T-helper 22 cell (primary cell): ENCODE results near the gene TMEM30A.
A peak's percentile ranks its signal among the peaks of the same experiment; 100 is the strongest.

Experiments
- DNase-seq: peaks from one replicate; pipeline ENCODE4 v3.0.0-alpha.2; 2020; ENCODE audit warnings: low read depth

TMEM30A gene

DNA sequence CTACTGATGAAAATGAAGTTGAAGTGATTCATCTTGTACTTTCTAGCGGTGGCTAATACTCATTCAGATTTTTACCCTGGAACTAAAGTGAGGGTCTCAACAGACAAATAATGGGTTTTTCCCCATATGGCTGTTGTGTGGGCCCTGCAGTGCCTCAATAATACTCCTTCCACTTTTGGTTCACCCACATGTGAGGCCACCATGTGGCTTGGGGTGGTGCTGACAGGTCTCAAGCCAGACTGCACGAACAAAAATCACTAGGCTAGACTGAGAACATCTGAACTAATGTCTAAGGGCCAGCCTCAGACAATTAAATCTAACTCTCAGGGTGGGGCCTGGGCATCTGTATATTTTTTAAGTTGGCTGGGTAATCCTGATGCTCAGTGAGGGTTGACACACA is 70.9 kb downstream of the TMEM30A start:
- DNase-seq, result no peak

- DNase-seq, result no peak
These were observed 71.5 kb downstream of the TMEM30A start for GRCh38 chr6:75213112-75213511.

DNA sequence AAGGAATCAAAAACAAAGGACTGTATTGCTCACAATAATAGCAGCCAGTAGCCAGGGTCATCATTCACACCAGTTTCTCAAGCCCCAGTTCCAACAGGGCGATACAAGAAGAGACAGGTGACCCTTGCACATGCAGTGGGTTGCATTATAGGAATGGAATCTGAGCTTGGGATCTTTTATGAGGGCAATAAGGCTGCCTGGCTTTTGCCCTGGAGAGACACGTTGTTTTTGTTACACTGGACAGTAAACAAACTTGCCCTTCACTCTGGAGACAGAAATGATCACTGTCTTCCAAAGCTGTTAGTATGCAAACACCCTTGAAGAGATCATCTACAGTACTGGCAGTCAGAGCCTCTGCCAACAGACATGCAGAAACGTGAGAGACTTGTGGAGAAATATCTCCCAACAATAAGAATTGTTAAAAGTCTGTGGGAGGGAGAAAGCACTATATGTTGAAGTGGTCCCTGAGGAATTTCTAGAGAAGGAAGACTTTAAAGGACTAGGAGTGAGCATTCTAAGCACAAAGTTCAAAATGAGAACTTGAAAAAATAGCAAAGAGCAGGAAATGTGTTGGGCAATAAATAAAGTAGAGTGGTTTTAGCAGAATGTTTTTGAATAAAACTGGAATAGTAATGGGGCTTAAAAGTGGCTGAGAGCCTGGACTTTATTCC is 72.5 kb downstream of the TMEM30A start:
- no peak for DNase-seq

GRCh38 chr6:75210885-75211739 is 73.5 kb downstream of the TMEM30A start:
- no peak for DNase-seq

DNA sequence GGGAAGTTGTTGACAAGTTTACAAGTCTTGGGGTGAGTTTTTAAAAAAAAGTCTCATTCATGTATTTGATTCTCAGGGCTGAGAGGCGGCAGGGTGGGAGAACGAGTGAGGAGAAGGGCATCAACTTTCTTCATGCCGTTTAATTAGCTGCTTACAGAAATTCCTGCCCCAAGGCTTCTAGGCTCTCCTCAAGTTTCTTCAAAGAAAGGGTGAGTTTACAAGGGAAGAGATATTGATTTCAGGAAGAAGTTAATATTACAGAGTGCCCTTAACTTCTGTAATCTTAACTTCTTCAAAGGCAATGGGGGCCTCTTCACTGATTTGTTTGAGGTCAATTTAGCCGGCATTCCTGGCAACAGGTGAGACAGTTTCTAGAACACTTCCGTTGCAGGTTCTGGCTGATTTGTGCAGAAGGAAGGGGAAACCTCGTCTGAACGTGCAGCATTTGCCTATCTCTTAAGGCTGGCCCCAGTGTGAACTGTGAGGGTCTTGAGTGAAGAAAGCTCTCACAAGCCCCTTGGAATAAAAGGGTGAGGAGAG is 75.3 kb downstream of the TMEM30A start:
- no peak for DNase-seq

GRCh38 chr6:75208298-75209183 is 76.1 kb downstream of the TMEM30A start:
- peak; percentile 38 for DNase-seq

DNA sequence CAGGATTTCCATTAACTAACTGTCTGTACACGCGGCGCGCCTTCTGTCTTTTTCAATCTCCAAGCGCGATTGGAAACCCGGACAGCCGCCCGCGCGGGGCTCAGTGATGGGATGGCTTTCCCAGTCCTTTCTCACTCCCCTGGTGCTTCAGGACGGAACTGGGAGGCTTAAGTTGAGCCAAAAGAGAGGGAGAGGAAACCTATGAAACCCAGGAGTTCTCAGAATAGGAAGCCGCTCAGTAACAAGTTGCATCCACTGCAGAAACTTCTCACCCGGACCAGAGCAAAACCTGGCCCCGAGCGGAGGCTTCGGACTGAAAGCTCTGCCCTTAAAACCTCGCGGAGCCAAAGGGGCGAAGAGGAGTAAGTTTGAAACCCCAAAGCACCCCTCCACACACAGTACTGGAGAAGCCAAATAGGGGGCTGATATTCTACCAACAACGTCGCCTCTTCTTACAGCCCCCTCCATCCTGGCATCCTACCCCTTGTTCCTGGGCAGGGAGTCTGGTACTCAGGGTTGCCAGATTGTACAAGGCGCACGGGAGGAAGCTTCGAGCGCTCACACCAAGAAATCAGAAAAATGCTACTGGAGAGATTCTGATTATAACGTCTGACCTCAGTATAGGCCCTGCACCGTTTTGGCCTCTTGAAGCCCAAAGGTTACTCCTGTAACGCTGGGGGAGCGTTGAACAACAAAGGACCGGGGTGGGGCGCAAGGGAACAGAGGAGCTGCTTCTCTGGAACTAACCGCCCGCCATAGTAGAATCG is 77.8 kb downstream of the TMEM30A start:
- DNase-seq, result no peak

DNA sequence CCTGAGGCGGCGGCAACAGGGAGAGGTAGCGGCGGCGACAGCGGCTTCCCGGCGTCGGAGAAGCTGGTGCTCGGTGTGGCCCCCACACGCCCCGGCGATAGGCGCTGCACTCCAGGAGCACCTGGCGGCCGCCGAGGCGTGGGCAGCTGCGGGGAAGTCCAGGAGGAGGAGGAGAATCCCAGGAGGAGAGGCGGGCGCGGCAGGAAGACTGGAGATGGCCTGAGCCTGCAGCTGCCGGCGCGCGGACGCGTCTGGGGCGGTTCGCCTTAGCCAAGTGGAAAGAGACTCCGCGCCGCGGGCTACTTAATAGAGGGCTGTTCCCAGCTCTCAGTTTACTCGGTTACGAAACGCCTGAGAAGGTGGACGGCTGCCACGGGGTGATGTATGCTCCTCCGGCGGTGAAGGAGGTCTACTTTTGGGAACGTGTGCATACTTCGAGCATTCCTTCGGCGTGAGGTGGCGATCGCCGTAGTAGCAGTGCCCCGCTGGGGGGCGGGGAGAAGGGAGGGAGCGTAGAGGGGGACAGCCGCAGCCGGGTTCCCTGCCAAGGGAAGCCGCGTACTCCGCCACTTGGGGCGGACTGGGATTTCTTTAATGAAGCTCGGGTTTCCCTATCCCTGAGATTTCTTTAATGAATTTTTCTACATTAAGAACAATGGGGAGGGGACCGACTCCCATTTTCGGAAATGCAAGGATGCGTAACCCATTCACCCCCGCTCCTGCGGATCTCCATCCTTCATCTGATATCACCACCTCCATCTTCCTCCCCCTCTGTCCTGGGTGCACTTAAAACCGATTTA is 78.6 kb downstream of the TMEM30A start, which contains the start of gene COL12A1:
TSS of gene COL12A1 (minus strand) at position 278 of the 800 bp plus-strand sequence. CDS start 3,261 bp downstream, outside the sequence.
- no peak for DNase-seq

DNA sequence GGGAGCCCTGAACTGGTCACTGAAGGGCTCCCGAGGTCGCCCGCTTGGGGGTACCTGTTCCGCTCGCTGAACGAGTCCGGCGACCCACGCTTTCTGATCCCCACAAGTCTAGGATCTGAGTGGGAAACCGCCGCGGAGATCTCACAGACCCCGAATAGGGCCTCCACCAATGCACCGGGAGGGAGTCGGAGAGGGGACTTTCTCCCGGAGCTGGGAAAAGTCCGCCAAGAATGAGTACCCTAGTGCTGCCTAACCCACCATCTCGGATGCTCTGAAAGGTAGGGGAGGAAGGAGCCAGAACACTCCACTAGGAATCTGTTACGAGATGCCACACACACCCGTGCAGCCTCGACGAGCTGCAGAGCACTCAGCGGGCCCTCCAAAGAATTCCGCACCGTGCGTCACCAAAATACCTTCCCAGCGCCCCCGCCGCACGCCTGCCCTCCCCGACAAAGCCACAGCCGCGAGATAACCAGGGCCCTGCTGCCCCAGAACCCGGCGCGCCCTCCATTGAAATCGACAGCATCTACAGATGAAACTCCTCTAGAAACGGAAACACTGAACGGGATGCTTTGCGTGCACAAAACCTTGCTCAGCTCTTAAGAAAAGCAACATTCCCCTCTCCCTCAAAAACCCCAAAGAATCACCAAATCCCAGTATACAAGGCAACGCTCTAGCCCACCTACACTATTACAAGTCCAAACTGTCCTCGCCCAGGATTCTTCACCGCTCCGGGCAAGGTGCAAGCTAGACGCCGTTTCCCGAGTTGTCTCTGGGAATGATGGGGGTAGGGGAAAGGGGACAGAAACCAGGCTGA is 79.4 kb downstream of the TMEM30A start:
- no peak for DNase-seq

DNA sequence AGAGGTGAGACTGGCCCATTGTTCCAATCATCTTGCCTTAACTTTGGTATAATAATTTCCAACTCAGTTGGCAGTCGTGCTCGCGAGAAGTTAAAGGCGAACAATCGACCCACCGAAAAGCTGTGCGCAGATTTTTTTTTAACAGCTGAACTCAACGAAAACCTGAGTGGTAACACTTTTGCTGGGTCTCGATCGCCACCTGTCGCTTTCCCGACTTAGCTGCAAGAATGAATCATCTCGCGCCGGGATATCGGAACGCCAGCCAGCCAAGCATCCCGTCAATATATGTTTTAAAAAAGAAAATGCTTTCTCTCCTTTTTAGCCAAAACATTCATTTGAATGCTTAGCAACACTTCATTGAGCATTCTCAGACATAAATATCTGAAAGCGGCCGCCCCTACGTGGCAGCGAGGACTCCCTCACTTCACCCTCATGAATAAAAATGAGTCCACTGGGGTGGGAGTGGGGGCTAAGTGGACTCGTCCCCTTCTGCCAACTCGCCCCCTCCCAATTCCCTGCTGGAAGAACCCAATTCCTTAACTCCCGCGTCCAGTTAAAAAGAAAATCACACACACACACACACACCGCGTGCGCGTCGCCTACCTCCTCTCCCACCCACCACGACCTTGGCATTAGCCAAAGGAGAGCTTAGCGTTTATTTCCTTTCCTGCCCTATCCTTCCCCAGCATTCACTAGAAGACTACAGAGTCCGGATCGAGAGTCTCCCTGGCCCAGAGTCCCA is 80.2 kb downstream of the TMEM30A start:
- DNase-seq, result no peak

- DNase-seq, result no peak
These were observed 80.9 kb downstream of the TMEM30A start for GRCh38 chr6:75203721-75204120.
